DMS114 treated with DMSO at 0.1 percent for 48 hours (cell line): ENCODE measurements around the gene SASH1.

Source experiments
- DNase-seq: peaks from one replicate; lab custom pipeline; 2025; ENCODE audit not compliant: unreplicated experiment; lab: John Stamatoyannopoulos, UW

The SASH1 gene

GRCh38 chr6:148398244-148398643 is 55.6 kb downstream of the SASH1 start:
- DNase-seq = no peak

- DNase-seq = no peak
These were observed 56.0 kb downstream of the SASH1 start for GRCh38 chr6:148398678-148399077.

- no peak for DNase-seq
These were observed 58.9 kb downstream of the SASH1 start for GRCh38 chr6:148401571-148401970.

DNA sequence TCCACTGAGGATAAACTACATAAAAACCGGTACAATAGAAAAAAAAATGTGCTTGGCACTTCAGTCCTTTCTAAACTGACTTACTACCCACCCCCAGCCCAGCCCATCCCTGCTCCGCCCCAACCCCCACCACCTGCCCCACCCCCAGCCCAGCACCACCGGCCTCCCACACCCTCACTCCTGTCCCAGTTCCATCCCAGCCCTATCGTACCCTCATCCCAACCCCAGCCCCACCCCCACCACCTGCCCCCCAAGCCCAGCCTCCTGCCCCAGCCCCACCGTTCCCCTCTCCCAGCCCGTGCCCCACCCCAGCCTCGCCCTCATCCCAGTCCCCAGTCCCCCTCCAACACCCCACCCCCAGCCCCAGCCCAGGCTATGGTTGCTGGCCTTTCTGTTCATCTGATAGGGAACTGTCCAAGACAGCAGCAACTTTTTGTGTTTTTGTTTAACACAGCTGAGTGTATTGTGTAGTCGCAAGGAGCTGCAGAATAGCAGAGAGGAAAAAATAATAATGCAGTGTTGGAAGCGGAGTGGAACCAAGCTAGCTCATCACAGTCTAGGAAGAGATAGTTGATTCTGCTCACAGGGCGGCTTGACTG is 61.9 kb downstream of the SASH1 start:
- no peak for DNase-seq

GRCh38 chr6:148405894-148406293 is 63.3 kb downstream of the SASH1 start:
- DNase-seq = no peak

GRCh38 chr6:148406579-148407371 is 64.1 kb downstream of the SASH1 start:
- no peak for DNase-seq

GRCh38 chr6:148407372-148407771 is 64.7 kb downstream of the SASH1 start:
- DNase-seq = no peak

DNA sequence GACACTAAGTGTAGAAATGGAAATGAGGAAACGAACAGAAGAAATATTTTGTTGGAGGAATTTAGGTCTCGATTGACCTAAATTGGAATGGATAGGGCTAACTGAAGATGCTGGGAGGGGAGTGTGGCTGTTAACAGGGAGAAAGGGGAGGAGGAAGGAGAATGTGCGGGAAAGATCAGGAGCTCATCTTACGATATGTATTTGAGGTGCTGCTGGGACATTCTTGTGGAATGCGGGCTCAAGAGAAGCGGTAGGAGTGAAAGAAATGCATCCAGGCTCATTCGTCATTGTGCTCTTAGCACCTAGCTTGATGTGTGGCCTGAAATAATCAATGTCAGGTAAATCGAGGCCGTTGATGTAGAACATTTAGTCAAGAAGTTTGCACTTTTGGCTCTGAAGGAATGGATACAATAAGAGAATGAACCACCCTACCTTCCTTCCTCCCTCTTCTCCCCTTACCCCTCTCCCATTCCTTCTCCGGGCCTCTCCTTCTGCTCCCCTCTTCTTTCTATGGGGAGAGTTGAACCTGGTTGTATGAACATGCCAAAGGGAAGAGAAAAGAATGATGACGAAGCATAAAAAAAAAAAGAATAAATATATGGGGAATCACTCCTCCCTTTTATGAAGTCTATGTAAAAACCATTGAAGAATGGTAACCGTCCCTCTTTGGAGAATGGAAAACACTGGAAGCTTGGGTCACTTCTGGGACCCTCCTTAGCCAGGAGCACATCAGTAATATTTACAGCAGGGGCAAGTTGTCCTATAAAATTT is 70.9 kb downstream of the SASH1 start:
- DNase-seq = no peak

DNA sequence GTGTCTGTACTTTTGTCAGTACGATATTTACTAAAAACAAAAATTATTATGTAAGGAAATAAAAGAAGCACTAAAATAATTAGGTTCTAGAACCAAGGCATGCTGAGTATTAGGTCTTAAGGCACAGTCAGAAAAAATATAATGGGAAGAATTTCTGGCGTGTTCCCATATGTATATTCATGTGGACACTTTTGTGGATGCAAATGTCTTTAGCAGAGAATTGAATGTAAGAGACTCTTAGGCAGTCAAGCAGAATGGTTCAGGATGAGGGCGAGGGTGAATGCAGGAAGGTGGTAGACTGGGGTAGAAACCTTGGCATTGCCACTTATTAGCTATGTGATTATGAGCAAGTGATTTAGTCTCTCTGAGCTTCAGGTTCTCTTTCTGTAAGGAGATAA is 71.5 kb downstream of the SASH1 start:
- no peak for DNase-seq

DNA sequence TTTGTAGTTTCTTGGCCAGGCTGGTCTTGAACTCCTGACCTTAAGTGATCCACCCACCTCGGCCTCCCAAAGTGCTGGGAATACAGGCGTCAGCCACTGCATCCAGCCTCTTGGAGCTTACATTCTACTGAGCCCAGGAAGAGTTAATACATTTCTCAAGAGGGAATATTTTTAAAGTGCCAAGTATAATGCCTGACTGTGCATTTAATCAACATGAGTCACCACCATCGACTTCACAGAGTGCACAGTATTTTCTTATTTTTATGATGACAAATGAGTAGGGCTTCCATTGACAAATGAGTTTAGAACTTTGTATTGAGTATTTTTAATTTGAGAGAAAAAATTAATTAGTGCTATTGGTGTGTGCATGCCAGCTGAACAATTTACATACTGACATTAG is 72.2 kb downstream of the SASH1 start:
- DNase-seq = no peak

DNA sequence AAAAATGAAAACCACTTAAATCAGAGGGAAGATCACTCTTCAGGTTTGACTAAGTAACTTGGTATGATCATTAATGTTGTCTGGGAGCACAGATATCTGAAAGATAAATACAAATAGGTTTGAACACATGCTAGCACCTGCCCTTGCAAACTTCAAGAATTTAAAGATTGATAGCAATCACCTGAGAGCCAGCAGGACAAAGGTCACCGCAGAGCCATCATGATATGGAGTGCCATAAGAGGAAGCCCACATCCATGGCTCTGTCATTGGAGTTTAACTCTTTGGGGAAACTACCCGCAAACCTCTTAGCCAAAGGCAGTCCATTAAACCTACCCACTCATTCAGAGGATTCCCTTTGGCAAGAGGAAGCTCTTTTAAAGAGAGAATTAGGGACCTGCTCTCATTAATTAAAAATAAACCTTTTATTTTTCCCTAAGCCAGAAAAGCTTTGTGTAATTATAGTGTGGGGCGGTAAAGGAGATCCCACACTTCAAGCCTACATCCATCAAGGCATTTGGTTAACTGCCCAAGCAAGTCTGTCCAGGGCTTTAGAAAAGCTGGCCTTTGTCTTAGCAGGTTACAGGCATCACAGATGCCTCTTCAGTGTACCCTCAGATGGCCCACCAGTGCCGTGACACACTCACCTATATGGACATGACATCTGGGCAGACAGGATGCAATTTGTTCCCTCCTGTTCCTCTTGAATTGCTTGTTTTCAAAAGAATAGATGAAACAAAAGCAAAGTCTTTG is 73.0 kb downstream of the SASH1 start:
- DNase-seq = no peak

DNA sequence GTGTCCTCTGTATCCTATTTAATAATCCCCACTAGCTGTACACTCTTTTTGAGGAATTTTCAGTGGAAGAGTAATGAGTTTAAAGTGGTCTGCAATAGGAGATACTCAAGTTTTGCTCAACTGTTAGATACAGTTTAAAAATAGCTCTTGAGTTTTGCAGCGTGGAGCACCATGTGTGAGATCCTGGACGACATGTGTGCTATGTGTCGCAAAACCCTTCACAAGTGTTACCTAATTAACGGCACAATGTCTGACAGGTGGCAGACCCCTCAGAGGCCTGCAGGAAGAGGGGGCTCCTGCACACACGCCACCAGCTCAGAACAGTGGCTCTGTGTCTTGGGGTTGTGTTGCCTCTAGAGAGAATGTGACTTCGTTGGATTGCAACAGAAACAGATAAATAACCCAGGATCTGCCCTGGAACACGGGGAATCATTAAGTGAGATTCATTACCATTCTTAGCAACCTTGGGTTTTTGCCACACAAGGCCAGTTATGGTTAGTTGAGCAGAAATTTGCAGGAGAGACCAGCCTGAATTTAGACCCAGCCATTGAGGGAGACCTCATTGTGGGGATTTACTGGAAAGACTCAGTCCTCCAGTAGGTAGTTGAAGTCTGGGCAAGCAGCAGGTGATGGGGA is 73.8 kb downstream of the SASH1 start:
- no peak for DNase-seq

GRCh38 chr6:148417045-148417444 is 74.4 kb downstream of the SASH1 start:
- DNase-seq = no peak

DNA sequence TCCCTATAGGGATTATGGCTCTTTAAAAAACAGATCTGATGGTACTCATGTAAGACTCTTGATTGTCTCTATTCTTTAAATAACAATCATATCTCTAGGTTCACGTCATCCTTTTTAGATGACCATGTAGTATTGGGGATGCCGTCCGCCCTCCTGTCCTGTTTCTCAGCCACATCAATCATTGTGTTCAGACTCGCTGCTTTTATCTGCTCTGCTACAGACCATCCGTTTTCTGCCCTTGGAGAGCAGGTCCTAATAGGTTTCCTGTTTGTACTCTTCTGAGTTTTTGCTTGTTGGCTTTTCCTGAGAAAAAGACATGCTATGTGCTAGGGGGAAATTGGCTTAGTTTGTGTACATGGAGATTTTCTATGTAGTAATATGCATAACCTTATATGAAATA is 76.8 kb downstream of the SASH1 start:
- DNase-seq = no peak

GRCh38 chr6:148422085-148422484 is 79.4 kb downstream of the SASH1 start:
- DNase-seq = no peak

- DNase-seq = no peak
These were observed 80.5 kb downstream of the SASH1 start for GRCh38 chr6:148423133-148423532.

- no peak for DNase-seq
These were observed 81.1 kb downstream of the SASH1 start for GRCh38 chr6:148423601-148424270.

DNA sequence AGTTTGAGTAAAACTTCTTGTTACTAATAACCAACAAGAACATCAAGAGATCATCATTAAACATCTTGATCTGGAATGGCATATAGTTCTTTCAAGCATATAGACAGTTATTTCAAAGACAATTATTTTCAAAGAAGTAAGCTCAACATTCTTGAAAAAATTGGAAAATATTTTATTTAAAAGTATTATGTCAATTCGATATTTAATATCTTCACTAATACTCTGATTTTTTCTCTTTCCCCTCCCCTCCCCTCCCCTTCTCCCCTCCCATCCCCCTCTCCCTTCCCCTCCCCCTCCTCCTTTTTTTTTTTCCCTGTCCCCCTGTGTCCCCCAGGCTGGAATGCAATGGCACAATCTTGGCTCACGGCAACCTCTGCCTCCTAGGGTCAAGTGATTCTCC is 82.8 kb downstream of the SASH1 start:
- no peak for DNase-seq

- no peak for DNase-seq
These were observed 83.8 kb downstream of the SASH1 start for GRCh38 chr6:148426317-148426977.

DNA sequence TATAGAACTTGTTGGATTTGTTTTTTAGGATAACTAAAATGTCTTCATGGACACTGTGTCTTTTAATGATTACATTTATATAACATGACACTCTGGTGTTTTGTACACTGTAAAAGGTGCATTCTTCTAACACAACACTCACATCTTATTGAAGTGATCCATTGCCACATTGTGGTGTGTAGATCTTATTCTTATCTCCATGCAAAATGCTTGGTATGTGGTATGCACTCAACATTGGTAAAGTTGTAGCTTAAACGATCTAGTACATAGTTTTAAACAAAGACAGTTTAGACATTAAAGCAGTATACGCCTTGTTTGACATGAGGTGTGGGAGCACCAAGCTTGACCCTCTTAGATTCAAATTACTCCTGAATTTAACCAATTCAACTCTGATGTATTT is 84.7 kb downstream of the SASH1 start:
- DNase-seq = no peak
